Measurements from ENCODE around the gene USP5. TPM values are rescaled to one million over a fixed set of nuclear protein-coding genes. Genes with fewer than 3 reads are reported as not detected.

Gene USP5
- total RNA-seq, 4 donors from 2014 or later: 22.3 to 46.7 (median 34.4) TPM

GRCh38 chr12:6817098-6817497 lies 34.9 kb upstream of the USP5 start:
- TF ChIP-seq CTCF (IDR thresholded peaks at IDR 0.05; ENCODE audit: low read depth): no peak

DNA sequence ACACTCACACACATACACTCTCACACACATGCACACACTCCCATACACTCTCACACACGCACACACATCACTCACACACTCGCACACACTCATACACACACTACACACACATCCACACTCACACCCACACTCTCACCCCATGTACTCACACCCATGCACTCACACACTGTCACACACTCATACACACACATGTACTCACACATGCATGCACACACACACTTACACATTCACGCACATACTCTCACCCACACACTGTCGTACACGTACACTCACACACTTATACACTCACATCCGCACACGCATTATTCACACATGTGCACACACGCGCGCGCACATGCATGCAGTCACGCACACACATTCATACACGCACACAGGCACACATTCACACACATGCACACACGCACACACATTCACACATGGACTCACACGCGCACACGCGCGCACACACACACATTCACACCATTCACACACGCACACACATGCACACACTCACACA lies 34.2 kb upstream of the USP5 start:
- no peak for TF ChIP-seq CTCF (IDR thresholded peaks at IDR 0.05; ENCODE audit: low read depth)

DNA sequence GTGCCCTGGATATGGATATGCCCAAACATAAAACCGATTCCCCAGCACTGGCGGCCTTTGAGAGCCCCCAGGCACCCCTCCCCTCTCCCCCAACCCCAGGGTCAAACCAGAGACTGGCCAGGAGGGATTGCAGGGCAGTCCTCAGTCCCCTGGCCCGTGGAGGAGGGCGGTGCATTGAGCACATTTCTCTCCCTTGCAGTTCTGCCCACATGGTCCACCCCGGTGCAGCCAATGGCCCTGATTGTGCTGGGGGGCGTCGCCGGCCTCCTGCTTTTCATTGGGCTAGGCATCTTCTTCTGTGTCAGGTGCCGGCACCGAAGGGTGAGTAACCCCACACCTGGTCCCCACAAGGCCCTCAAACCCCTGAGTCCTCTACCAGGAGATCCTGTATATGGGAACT lies 33.7 kb upstream of the USP5 start:
- TF ChIP-seq CTCF (IDR thresholded peaks at IDR 0.05; ENCODE audit: low read depth): no peak

DNA sequence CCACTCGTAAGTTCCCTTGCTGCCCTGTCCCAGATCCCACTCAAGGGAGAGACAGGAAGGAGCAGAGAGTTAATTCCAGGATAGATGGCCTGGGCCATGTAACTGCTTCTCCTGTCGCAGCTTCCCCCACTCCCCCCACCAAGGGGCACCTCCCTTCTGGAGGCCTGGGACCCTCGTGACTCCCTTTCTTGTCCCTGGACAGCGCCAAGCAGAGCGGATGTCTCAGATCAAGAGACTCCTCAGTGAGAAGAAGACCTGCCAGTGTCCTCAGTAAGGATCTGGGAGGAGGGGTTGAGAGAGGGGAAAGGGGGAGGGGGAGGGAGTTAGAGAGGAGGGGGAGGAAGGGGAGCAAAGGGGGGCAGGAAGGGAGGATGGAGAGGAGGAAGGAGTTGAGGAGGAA lies 33.3 kb upstream of the USP5 start:
- no peak for TF ChIP-seq CTCF (IDR thresholded peaks at IDR 0.05; ENCODE audit: low read depth)

DNA sequence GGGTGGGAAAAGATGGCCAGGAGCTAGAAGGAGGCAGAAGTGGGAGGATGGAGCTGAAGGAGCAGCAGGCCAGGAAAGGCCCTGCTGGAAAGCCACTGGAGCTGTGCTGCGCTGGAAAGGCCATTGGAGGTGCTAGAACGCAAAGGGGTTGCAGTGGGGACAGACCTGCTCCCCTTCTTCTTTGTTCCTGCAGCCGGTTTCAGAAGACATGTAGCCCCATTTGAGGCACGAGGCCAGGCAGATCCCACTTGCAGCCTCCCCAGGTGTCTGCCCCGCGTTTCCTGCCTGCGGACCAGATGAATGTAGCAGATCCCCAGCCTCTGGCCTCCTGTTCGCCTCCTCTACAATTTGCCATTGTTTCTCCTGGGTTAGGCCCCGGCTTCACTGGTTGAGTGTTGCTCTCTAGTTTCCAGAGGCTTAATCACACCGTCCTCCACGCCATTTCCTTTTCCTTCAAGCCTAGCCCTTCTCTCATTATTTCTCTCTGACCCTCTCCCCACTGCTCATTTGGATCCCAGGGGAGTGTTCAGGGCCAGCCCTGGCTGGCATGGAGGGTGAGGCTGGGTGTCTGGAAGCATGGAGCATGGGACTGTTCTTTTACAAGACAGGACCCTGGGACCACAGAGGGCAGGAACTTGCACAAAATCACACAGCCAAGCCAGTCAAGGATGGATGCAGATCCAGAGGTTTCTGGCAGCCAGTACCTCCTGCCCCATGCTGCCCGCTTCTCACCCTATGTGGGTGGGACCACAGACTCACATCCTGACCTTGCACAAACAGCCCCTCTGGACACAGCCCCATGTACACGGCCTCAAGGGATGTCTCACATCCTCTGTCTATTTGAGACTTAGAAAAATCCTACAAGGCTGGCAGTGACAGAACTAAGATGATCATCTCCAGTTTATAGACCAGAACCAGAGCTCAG lies 32.6 kb upstream of the USP5 start:
- TF ChIP-seq CTCF (IDR thresholded peaks at IDR 0.05; ENCODE audit: low read depth): no peak

DNA sequence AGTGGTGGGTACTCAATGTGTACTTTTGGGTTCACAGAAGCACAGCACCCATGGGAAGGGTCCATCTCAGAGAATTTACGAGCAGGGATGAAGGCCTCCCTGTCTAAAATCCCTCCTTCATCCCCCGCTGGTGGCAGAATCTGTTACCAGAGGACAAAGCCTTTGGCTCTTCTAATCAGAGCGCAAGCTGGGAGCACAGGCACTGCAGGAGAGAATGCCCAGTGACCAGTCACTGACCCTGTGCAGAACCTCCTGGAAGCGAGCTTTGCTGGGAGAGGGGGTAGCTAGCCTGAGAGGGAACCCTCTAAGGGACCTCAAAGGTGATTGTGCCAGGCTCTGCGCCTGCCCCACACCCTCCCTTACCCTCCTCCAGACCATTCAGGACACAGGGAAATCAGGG lies 31.8 kb upstream of the USP5 start:
- no peak for TF ChIP-seq CTCF (IDR thresholded peaks at IDR 0.05; ENCODE audit: low read depth)

DNA sequence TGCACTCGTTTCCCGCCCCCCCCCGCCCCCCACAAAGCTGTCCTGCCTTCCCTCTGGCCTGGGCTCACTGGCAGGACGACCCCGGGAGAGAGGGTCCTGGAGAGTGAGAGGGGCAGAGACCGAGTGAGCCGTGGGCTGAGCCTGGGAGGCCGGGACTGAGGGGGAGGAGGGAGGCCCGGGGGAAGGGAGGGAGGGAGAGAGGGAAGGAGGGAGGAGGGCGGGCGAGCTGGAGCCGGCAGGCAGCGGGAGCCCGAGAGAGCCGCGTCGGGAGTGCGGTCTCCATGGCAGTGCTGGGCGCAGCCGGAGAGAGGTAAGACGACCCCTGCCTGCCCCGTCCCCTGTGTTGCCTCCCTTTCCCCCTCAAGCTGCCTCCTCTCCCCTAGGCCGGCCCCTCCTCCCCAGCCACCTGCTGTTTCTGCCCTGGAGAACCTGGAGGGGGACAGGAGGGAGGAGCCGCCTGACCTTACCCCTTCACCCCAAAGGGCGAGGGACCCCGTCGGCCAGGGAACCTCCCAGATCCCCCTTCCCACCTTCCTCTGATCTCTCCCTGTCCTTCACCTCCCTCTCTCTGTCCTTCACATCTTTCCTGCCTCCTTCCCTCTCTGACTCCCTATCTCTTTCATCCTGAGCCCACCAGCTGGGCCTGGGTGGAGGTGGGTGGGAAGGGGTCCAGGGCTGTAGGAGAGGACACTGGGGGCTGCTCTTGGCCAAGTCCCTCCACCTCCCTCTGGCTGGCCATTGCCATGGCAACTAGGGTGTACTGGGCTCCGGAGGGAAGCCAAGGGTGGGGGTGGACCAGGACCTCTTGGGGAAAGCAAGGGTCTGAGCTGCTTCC lies 30.1 kb upstream of the USP5 start, which contains the start of gene GPR162:
Gene GPR162 (plus strand): TSS at position 231 of the 835 bp plus-strand sequence. CDS start 2,078 bp downstream, outside the sequence.
- TF ChIP-seq CTCF (IDR thresholded peaks at IDR 0.05; ENCODE audit: low read depth): no peak

All from subcutaneous adipose tissue (tissue), 4 donors.